Measurements from ENCODE around the gene HIPK4. TPM values are rescaled to one million over a fixed set of nuclear protein-coding genes. Genes with fewer than 3 reads are reported as not detected.
"Not testable (repeated sequence)": the region's sequence is repeated elsewhere in the genome, so short reads cannot be mapped to it uniquely, and the experiment has no call there.

Gene HIPK4
- total RNA-seq, 1 donor from 2014 or later, result 0.21 TPM

- no peaks in the 10 kb centered on the region for H3K9me3 ChIP-seq
- ATAC-seq (peak in 1 of 2 donors; percentile 20), DNase-seq (no peak)
- H3K27ac ChIP-seq, result peak within 1 kb of the TSS; percentile 77
- peak within 1 kb of the TSS; percentile 50 for H3K4me3 ChIP-seq
- peaks cover 43% of the 10 kb centered on the region for H3K4me1 ChIP-seq
- no peak for TF ChIP-seq CTCF (IDR thresholded peaks at IDR 0.05)
- intact Hi-C loops (cut with DNase I), result no loop called here
- no peaks in the 10 kb centered on the region for H3K36me3 ChIP-seq
- no peaks in the 10 kb centered on the region for H3K27me3 ChIP-seq (ENCODE audit: low read depth)
These were observed 23.4 kb upstream of the HIPK4 start, which contains the start of gene PRX for GRCh38 chr19:40413291-40413845. Gene PRX, minus strand, starts transcription at chr19:40413378. Its CDS starts 5,446 bp downstream, at chr19:40407932.

DNA sequence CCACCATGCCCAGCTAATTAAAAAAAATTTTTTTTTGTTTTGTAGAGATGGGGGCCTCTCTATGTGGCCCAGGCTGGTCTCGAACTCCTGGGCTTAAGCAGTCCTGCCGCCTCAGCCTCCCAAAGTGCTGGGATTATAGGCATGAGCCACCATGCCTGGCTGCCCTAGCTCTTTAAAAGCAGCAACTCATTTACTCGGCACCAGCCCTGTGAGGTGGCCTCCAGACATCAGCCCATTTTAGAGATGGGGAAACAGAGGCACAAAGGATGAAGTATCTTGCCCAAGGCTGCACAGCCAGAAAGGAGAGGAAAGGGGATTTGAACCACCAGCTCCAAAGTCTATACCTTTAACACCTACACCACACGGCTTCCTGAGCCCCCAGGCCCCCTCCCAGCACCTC is 22.9 kb upstream of the HIPK4 start:
- intact Hi-C loops (cut with DNase I), result no loop called here
- Histone ChIP-seq H3K27ac (peak overlapping the region; percentile 77), H3K27me3 (ENCODE audit: low read depth) (no peaks in the 10 kb centered on the region), H3K4me3 (peak overlapping the region; percentile 50), H3K4me1 (peaks cover 46% of the 10 kb centered on the region), H3K9me3 (no peaks in the 10 kb centered on the region), H3K36me3 (no peaks in the 10 kb centered on the region)
- no peak for DNase-seq
- no peak for TF ChIP-seq CTCF (IDR thresholded peaks at IDR 0.05)
- ATAC-seq, result no peak

DNA sequence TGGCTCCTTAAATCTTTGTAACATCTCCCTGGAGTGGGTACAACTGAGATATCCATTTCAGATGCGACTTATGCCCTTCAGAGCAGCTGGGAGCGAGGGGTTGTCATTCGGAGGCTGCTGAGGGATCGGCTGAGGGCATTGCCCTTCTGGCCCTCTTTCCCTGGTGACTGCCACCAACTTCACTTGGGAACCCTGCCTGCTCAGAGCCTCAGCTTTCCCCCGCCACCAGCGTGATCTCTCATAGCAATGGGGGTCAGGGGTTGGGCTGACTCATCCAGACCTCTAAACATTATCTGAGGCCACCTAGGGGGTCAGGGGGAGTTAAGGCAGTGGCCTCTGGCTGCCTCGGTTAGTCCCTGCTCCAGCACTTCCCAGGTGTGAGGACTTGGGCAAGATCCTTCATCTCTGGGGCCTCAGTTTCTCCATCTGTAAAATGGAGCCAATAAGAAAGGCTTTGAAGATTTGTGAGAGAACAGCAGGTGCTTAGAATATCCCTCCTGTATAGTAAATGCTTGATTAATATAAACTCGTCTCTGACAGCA is 22.0 kb upstream of the HIPK4 start:
- no peak for DNase-seq
- H3K36me3 ChIP-seq, result no peaks in the 10 kb centered on the region
- no peak for ATAC-seq
- no peaks in the 10 kb centered on the region for H3K9me3 ChIP-seq
- H3K4me3 ChIP-seq, result peak overlapping the region; percentile 50
- H3K27ac ChIP-seq, result peak overlapping the region; percentile 77
- peaks cover 43% of the 10 kb centered on the region for H3K4me1 ChIP-seq
- intact Hi-C loops (cut with DNase I), result no loop called here
- no peak for TF ChIP-seq CTCF (IDR thresholded peaks at IDR 0.05)
- no peaks in the 10 kb centered on the region for H3K27me3 ChIP-seq (ENCODE audit: low read depth)

- peaks cover 37% of the 10 kb centered on the region for H3K4me1 ChIP-seq
- TF ChIP-seq CTCF (IDR thresholded peaks at IDR 0.05), result no peak
- H3K4me3 ChIP-seq, result peak overlapping the region; percentile 50
- ATAC-seq, result peak; percentile 48 to 54
- H3K27ac ChIP-seq, result peak overlapping the region; percentile 77
- DNase-seq, result no peak
- intact Hi-C loops (cut with DNase I), result no loop called here
- no peaks in the 10 kb centered on the region for H3K36me3 ChIP-seq
- H3K27me3 ChIP-seq (ENCODE audit: low read depth), result no peaks in the 10 kb centered on the region
- H3K9me3 ChIP-seq, result no peaks in the 10 kb centered on the region
These were observed 21.3 kb upstream of the HIPK4 start for GRCh38 chr19:40411125-40411842.

DNA sequence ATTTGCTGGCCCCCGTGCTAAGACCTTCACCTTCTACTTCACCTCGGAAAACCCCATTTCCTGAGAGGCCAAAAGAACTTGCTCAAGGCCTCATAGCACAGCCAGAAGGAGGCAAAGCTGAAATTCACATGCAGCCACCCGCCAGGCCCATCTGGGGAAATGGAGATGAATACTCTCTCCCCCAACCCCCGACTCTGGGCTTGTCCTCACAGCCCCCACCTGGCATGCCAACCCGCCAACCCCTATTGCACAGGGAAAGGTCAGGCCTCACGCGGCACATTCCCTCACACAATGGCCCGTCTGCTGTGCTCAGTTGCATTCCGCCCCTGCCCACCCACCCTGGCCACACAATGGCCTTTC is 20.0 kb upstream of the HIPK4 start:
- Histone ChIP-seq H3K36me3 (no peaks in the 10 kb centered on the region), H3K9me3 (no peaks in the 10 kb centered on the region), H3K4me3 (peak overlapping the region; percentile 50), H3K27me3 (ENCODE audit: low read depth) (no peaks in the 10 kb centered on the region), H3K27ac (peak overlapping the region; percentile 77), H3K4me1 (peaks cover 26% of the 10 kb centered on the region)
- TF ChIP-seq CTCF (IDR thresholded peaks at IDR 0.05), result no peak
- intact Hi-C loops (cut with DNase I), result no loop called here
- DNase-seq (no peak), ATAC-seq (no peak)

- intact Hi-C loops (cut with DNase I); H3K27ac ChIP-seq; H3K27me3 ChIP-seq (ENCODE audit: low read depth); H3K9me3 ChIP-seq; DNase-seq; H3K4me3 ChIP-seq; ATAC-seq; H3K36me3 ChIP-seq: not testable (repeated sequence)
- H3K4me1 ChIP-seq, result peaks cover 33% of the 10 kb centered on the region
These were observed 18.6 kb upstream of the HIPK4 start for GRCh38 chr19:40408598-40408925.
